IPS-11a (cell line): ENCODE results near the gene LNPK.
"Not testable (repeated sequence)": the region's sequence is repeated elsewhere in the genome, so short reads cannot be mapped to it uniquely, and the experiment has no call there.

Experiments used
- H3K4me3 ChIP-seq: one replicate; pipeline ENCODE4 v1.5.1; 2013; ENCODE audit warnings: low read depth, low read length, control low read depth

LNPK gene, protein sequence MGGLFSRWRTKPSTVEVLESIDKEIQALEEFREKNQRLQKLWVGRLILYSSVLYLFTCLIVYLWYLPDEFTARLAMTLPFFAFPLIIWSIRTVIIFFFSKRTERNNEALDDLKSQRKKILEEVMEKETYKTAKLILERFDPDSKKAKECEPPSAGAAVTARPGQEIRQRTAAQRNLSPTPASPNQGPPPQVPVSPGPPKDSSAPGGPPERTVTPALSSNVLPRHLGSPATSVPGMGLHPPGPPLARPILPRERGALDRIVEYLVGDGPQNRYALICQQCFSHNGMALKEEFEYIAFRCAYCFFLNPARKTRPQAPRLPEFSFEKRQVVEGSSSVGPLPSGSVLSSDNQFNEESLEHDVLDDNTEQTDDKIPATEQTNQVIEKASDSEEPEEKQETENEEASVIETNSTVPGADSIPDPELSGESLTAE

DNA sequence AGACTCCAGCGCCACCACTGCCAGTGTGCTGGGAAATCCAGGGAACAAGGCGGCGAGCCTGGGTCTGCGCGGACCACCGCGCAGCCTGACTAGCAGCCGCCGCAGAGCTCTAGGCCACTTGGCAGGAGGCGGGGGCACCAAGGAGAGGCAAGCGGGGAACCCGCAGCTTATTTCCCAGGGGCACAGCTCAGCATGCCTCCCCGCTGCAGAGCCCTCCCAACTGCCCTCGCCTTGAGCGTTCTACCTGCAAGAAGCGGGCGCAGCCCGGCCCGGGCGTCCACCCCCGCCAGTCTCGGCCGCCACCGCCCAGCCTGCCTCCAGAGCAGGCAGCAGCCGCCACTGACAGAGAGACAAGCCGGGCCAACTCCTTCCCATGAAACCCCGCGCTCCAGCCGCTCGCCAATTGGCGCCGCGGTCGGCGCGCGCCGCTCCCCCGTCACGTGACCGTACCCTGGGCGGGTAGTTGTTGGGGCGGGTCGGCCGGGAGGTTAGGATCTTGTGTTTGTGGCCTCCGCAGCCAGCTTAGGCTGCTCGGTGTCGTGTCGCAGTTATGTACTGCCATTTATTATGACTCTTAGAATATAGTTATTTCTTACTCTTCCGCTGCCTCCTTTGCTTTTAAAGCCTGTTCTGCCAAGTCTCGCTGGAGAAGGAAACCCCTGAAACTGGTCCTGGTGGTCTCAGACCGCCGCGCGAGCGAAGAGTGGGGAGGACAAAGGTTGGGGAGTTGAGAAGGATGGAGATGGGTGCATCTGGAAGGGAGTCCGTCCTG is at the start of gene LNPK:
Gene LNPK (minus strand): TSS at position 352 of the 772 bp plus-strand sequence. CDS start 6,683 bp downstream, outside the sequence.
- peak within 1 kb of the TSS; percentile 76 for H3K4me3 ChIP-seq

DNA sequence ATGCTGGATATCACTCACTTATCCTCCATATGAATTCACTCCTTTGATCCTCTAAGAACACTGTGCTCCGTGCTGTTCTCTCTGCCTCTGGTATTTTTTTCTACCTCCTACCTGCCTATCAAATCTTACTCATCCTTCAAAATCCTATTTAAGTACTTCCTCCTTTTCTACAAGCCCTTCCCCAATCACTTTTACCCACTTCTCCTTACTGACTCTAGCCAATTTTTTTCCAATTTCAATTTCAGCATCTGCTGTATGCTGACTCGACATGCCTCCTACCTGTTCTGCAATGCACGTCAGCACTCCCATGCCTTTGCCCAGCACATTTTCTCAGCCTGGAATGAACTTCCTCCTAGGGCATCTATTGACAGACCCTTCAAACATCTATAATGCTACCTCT is 37.3 kb upstream of the LNPK start:
- no peak overlapping the region for H3K4me3 ChIP-seq

DNA sequence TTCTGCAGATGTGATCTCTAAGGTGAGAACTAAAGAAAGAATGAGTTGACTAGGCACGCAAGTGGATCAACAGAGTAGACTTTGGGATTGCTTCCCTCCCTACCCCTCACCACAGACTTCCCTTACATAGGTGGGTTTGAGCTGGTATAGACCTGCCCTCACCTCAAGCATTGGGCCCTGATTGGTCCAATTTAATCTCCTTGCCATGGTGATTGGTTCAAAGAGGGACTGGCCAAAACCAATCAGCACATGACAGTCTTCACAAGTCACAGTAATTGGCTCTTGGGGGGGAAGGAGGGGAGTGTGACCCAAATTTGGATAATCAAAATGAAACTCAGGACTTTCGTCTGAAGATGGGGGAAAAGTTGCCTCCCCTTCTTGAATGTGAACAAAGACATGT is 36.6 kb upstream of the LNPK start:
- no peak overlapping the region for H3K4me3 ChIP-seq

DNA sequence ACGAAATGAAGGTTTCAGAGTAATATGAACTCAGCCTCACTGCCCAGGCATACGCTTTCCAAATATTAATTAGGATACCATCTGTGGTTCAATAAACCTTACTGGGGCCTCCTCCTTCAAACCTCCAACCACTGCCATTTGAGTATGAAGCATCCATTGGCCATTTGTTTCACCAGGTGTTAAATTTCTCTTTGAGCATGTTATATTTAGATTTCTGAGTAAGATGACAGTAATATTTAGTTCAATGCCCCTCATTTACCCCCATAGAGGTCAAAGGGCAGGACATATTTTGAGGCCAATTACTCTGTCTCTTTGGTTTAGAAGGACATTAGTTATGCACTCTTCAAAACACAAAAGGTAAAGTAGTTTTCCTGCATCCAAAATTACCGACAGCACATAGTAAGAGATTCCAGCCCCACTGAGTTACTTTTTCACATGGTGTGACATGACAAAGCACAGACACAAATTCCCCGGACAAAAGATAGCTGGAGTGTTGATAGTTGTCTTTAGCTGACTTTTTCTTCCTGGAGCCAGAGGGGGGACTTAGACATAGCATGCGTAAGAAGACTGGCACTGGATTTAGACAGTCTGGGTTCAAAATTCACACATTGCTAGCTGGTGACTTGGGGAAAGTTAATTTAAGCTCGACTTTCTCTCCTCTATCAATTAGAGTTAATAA is 33.1 kb upstream of the LNPK start:
- H3K4me3 ChIP-seq, result no peak overlapping the region

DNA sequence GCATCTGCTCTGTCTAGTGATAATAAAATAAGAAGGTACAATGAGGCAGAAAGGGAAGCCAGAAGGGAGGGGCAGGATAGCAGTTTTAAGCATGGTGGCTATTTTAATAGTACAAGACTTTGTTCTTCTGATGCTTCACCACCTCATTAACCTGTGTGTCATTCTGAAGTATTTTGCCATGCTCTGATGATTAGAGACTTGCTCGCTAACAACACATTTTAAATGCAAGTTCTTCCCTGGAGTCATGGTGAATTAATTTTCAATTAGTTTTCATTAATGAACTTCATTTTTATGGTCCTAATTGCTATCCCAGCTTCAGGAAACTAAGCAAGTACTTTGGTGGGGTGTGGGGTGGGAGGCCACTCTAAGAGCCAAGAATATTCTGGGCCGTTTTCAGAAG is 25.7 kb upstream of the LNPK start:
- no peak overlapping the region for H3K4me3 ChIP-seq

DNA sequence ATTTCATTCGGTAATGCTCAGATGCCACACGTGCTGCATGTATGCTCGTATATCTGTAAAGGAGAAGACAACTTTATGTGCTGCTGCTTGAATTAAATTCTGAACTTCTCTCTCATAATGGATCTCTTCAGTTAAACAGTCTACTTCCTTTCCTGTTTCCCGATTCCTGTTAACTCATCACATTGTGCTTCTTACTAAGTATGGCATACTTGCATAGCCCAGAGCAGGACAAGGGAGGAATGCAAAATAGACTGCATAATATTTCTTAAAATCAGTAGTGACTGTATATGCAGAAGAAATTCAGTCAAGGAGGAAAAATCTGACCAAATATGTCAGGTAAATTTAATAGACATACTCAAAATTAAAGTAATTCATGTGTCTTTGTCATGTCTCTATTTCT is 23.9 kb upstream of the LNPK start:
- no peak overlapping the region for H3K4me3 ChIP-seq

DNA sequence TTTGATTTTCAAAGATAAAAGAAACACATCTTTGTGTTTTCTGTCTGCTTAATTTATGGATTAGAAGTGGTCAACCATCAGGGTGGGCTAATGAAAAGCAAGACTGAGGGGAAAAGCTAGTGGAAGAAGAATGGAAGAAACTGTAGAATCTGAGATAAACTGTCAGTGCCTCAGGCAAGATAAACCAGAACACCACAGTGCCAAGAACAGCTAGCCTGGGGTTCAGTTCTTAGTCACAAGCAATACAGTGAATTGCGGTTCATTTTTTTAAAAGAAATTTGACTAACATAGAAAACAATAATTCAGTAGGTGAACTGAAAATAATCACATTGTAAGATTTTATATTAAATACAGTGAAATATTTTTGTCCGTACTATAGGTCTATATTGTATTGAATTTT is 22.0 kb upstream of the LNPK start:
- H3K4me3 ChIP-seq, result no peak overlapping the region

DNA sequence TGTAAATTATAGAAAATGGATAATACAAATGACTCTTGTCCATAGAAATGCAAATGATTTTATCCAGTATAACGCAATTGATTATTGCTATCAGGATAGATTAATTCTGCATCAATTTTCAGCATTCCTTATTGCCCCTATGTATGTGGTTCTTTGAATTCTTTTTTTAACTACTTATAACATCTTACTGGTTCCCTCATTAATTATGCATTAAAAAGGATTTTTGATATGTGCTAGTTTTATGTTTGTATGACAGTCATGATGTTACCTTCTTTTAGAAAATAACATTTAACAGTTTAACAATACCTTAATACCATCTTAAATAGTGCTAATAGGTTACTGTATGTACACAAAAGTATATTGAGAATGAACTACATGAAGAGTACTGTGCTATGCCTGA is 20.0 kb upstream of the LNPK start:
- no peak overlapping the region for H3K4me3 ChIP-seq

DNA sequence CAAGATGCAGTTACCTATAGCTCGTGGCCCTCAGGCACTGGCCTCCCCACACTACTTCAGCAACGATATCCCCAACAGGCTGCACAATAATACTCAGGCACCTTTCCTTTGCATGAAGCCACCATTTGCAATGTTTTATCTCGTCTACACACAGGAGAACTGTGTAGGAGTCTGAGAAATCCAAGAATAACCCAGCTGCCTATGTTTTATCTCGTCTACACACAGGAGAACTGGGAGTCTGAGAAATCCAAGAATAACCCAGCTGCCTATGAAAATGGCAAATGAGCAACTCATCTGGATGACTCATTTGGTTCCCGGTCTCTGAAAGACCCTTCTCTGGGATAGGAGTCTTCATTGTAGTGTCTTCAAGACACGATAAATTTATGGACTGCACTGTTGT is 18.3 kb upstream of the LNPK start:
- no peak overlapping the region for H3K4me3 ChIP-seq

DNA sequence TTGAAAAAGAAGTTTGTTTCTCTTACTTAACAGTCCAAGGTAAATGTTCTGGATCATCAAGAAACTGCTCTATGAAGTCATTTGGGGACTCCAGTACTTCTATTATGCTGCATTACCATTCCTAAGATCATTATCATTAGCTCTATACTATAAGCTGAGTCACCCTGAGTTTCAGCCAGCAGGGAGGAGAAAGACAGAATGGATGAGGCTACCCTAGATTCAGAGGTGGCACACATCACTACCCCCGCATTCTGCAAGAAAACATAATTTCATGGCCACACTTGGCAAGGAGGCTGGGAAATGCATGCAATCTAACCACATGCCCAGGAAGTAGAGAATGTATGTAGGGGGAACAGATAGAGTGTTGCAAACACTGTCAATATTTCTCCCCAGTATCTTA is 16.6 kb upstream of the LNPK start:
- no peak overlapping the region for H3K4me3 ChIP-seq

DNA sequence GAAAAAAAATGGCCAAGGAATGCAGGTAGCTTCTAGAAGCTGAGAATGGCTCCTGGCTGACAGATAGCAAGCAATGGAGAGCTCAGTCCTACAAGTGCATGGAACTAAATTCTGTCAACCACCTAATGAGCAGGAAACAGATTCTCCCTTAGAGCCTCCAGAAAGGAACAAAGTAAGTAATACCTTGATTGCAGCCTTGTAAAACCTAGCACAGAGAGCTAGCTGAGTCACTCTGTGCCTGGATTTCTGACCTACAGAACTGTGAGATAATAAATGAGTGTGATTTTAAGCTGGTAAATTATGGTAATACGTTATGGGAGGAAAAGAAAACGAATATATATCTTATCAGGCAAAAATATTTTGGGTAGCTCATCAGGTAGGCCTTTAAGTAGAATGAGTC is 7.4 kb upstream of the LNPK start:
- H3K4me3 ChIP-seq, result no peak overlapping the region

DNA sequence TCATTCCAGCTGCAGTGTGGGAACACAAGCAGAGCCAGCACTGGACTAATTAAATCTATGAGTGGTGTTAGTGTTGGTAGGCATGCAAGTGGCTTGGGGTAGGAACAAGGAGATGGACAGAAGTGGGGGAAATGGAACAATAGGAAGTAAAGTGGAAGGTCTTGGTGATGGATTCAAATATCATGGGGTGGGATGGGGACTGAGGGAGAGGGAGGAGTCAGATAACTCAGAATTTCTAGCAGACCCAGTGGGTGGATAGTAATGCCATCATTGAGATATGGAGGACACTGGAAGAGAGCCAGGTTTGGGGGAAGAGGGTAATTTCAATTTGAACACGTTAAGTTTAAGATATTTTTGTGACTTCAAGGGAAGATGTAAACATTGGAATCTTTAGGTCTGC is 2.9 kb upstream of the LNPK start:
- H3K4me3 ChIP-seq, result no peak overlapping the region

DNA sequence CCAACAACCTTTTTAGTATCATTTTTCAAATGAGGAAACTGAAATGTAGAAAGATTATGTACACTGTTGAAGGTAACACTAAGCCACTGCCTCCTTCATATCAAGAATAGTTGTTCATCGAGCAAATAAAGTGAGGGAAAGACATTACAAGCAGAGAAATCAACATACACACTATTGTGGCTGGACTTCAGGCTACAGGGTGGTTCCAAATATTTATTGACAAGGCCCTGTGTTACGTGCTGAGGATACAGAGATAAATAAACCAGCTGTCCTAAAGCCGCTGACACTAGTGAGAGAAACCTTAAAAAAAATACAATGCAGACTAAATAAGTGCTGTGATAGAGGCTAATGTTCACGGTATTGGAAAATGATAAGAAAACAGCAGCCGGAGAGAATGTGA is 1.9 kb upstream of the LNPK start:
- no peak overlapping the region for H3K4me3 ChIP-seq

DNA sequence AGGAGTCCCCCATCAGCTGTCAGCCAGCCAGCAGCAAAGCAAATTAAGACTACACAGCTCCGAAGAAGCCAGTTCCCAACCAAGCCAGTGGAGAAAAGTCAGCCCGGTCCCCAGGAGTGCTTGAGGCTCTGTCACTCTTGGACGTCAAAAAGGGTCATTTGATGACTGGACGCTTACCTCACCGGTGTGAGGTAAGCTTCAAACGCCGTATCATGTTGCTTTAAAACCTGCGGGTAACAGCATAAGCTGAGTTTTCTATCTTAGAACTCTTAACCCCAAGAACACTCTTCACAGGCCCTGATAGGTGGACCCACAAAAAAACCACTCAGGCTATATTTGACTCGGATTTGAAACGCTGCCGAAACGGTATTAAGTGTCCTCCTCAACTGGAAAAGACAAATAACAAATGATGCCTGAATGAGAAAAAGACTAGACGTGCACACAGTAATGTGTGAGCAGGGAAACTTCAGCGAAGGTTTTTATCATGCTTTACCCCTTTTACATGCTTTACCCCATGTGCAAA is 682 bp upstream of the LNPK start:
- H3K4me3 ChIP-seq, result peak overlapping the region; percentile 76

DNA sequence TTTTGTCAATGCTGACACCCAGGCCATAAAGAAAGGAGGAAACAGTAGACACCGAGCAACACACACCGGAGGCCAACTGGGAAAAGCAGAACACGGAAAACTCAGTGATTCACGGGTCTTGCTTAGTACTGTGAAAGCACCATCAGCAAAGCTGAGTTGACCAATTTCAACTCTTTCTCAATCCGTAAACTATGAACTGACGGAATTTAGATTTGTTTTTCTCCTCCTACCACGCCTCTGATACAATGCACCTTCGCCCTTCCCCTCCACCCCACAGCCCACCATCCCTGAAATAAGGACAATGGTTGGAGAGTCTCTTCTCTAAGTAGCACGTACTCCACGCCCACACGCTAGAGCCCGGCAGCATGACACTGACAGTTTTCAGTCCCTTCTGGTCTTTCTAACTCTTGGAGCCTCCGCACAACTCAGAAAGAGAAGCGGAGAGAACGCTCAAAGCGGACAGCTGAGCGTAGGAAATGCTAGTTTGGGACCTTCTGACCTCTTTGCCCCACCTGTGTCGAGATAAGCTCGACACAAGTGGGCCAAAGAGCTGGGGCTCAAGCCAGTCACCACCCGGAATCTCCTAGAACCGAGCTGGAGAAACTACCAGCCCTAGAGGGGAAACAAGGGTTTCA is 669 bp downstream of the LNPK start:
- peak overlapping the region; percentile 76 for H3K4me3 ChIP-seq

DNA sequence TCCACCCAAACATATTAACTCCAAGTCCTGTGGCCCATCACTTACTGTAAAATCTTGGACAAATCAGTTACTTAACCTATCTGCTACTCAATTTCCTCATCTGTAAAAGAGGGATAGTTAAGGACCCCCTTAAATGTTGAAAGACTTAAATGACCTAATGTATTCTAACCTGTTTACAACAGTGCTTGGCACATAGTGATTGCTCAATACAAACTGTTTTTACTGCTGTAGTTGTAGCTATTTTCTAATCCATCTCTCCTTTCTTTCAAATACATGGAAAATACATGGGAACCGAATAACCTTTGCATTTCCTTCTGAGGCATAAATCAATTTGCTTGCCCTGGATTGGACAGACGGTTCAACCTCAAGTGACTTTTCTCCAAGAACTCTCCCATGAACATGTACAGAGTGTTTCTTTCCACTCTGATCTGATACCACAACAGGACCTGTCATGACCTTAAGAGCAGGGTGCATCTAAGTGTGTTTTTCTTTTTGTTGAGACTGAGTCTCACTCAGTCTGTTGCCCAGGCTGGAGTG is 2.7 kb downstream of the LNPK start:
- H3K4me3 ChIP-seq, result no peak overlapping the region

DNA sequence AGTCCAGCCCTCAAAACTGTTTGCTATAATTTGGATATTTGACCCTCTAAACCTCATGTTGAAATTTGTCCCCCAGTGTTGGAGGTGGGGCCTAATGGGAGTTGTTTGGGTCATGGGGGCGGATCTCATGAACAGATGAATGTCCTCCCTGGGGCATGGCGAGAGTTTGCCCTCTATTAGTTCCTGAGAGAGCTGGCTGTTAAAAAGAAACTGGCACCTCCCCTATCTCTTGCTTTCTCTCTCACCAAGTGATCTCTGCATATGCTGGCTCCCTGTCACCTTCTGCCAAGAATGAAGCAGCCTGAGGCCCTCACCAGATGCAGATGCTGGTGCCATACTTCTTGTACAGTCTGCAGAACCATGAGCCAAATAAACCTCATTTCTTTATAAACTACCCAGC is 12.0 kb downstream of the LNPK start:
- no peak overlapping the region for H3K4me3 ChIP-seq

DNA sequence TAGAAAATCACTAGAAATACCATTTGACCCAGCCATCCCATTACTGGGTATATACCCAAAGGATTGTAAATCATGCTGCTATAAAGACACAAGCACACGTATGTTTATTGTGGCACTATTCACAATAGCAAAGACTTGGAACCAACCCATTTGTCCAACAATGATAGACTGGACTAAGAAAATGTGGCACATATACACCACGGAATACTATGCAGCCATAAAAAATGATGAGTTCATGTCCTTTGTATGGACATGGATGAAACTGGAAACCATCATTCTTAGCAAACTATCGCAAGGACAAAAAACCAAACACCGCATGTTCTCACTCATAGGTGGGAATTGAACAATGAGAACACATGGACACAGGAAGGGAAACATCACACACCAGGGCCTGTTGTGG is 14.9 kb downstream of the LNPK start:
- H3K4me3 ChIP-seq, result not testable (repeated sequence)

DNA sequence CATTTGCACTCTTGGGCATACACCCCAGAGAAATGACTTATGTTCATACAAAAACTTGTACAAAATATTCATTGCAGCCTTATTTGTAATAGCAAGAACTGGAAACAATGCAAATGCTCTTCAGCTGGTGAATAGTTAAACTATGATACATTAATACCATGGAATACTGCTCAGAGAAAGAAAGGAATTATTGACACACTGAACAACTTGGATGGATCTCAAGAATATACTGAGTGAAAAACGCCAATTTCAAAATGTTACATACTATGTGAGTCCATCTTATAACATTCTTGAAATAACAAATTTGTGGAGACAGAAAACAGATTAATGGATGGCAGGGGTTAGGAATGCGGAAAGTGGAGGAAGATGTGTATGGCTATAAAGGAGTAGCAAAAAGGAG is 17.2 kb downstream of the LNPK start:
- no peak overlapping the region for H3K4me3 ChIP-seq

DNA sequence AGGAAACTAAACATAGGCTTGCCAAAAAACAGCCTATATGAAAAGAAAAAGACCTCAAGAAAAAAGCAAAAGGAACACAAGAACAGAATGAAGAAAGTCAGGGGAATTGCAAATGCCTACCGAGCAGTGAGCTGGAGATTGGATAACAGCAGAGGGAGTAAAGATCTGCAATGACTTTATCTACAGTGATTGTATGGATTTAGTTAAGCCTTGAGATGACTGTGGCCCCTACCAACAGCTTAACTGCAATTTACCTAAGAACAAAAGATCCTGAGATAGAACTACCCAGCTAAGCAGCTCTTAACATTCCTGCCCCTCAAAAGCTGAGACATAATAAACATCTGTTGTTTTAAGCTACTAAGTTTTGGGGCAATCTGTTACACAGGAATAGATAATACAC is 20.5 kb downstream of the LNPK start:
- no peak overlapping the region for H3K4me3 ChIP-seq
